HEK293 (cell line): Measurements from ENCODE around the gene RPL10L.

Experiments
- RBAK ChIP-seq: fragments of 450-650 bp; formaldehyde crosslinking; IDR thresholded peaks from 2 replicates; pipeline ENCODE4 v1.5.1; 2016; ENCODE audit warnings: missing biosample characterization, missing genetic modification characterization
- ZFHX2 ChIP-seq: fragments of 450-650 bp; formaldehyde crosslinking; conservative IDR thresholded peaks from 2 replicates; pipeline ENCODE4 v1.5.1; 2016; ENCODE audit warnings: missing biosample characterization, missing genetic modification characterization
- ZNF114 ChIP-seq: fragments of 450-650 bp; formaldehyde crosslinking; IDR thresholded peaks from 2 replicates; pipeline ENCODE4 v1.5.0; 2017; ENCODE audit warnings: missing biosample characterization, missing genetic modification characterization
- ZNF274 ChIP-seq, 2 experiments: fragments of 200-500 bp in 1 of 2; fragments of 450-650 bp in 1 of 2; sonication (Bioruptor generic) in 1 of 2; formaldehyde crosslinking in 1 of 2; IDR thresholded peaks; 2 replicates each; pipeline versions ENCODE4 v1.5.1 to v1.6.1; 2014 to 2016; ENCODE audit warnings: borderline replicate concordance in 1 of 2, inconsistent platforms in 1 of 2, low read length in 1 of 2, missing biosample characterization in 1 of 2, missing genetic modification characterization in 1 of 2
- ZNF366 ChIP-seq: fragments of 450-650 bp; formaldehyde crosslinking; conservative IDR thresholded peaks from 2 replicates; pipeline ENCODE4 v1.5.1; 2016; ENCODE audit warnings: missing biosample characterization, missing genetic modification characterization
- ZNF610 ChIP-seq: fragments of 450-650 bp; formaldehyde crosslinking; IDR thresholded peaks from 2 replicates; pipeline ENCODE4 v1.5.1; 2016; ENCODE audit warnings: missing biosample characterization, missing genetic modification characterization, borderline replicate concordance
- TF ChIP-seq, protein P1 (sequence below): fragments of 450-650 bp; formaldehyde crosslinking; IDR thresholded peaks from 2 replicates; pipeline ENCODE4 v1.5.1; 2016; ENCODE audit warnings: missing biosample characterization, missing genetic modification characterization
- TF ChIP-seq, protein P2 (sequence below): fragments of 450-650 bp; formaldehyde crosslinking; IDR thresholded peaks from 2 replicates; pipeline ENCODE4 v1.5.1; 2016; ENCODE audit warnings: missing biosample characterization, missing genetic modification characterization
- TF ChIP-seq, protein P3 (sequence below): fragments of 450-650 bp; formaldehyde crosslinking; IDR thresholded peaks from 2 replicates; pipeline ENCODE4 v1.5.1; 2016; ENCODE audit warnings: missing biosample characterization, missing genetic modification characterization, low read depth

DNA sequence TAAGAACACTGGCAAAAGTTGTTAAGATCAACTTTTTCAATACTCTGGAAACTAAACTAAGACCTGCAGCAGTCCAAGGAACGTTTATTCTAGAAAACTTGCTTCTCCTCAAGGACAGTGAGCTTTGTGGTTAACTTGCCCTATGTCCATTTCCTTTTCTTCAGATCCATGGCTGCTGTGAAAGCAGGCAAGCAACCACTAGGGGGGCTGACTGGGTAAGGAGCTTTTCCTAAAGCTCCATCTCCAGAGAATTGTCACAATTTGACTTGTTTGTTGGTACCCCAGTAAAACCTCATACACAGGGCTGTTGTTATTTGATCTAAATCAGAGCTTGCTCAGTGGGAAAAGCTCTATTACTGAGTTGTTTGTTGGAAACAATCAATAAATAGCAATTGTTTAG lies 10.1 kb upstream of the RPL10L start:
- TF ChIP-seq, protein P1, sequence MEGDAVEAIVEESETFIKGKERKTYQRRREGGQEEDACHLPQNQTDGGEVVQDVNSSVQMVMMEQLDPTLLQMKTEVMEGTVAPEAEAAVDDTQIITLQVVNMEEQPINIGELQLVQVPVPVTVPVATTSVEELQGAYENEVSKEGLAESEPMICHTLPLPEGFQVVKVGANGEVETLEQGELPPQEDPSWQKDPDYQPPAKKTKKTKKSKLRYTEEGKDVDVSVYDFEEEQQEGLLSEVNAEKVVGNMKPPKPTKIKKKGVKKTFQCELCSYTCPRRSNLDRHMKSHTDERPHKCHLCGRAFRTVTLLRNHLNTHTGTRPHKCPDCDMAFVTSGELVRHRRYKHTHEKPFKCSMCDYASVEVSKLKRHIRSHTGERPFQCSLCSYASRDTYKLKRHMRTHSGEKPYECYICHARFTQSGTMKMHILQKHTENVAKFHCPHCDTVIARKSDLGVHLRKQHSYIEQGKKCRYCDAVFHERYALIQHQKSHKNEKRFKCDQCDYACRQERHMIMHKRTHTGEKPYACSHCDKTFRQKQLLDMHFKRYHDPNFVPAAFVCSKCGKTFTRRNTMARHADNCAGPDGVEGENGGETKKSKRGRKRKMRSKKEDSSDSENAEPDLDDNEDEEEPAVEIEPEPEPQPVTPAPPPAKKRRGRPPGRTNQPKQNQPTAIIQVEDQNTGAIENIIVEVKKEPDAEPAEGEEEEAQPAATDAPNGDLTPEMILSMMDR, result no peak
- no peak for TF ChIP-seq ZNF274 (IDR thresholded peaks at IDR 0.05; ENCODE audit: low read length)
- no peak for TF ChIP-seq ZNF274 (tag by site-specific recombination; IDR thresholded peaks at IDR 0.05; ENCODE audit: borderline replicate concordance)
- no peak for TF ChIP-seq ZNF366 (tag by site-specific recombination)
- TF ChIP-seq, protein P2, sequence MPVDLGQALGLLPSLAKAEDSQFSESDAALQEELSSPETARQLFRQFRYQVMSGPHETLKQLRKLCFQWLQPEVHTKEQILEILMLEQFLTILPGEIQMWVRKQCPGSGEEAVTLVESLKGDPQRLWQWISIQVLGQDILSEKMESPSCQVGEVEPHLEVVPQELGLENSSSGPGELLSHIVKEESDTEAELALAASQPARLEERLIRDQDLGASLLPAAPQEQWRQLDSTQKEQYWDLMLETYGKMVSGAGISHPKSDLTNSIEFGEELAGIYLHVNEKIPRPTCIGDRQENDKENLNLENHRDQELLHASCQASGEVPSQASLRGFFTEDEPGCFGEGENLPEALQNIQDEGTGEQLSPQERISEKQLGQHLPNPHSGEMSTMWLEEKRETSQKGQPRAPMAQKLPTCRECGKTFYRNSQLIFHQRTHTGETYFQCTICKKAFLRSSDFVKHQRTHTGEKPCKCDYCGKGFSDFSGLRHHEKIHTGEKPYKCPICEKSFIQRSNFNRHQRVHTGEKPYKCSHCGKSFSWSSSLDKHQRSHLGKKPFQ, result no peak
- no peak for TF ChIP-seq ZFHX2 (tag by site-specific recombination)
- TF ChIP-seq, protein P3, sequence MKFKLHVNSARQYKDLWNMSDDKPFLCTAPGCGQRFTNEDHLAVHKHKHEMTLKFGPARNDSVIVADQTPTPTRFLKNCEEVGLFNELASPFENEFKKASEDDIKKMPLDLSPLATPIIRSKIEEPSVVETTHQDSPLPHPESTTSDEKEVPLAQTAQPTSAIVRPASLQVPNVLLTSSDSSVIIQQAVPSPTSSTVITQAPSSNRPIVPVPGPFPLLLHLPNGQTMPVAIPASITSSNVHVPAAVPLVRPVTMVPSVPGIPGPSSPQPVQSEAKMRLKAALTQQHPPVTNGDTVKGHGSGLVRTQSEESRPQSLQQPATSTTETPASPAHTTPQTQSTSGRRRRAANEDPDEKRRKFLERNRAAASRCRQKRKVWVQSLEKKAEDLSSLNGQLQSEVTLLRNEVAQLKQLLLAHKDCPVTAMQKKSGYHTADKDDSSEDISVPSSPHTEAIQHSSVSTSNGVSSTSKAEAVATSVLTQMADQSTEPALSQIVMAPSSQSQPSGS (tag by site-specific recombination), result no peak
- TF ChIP-seq ZNF114 (tag by site-specific recombination), result no peak
- TF ChIP-seq ZNF610 (tag by site-specific recombination), result no peak
- no peak for TF ChIP-seq RBAK (tag by site-specific recombination)
